ENCODE results near the gene FBXW4.

Gene FBXW4

DNA sequence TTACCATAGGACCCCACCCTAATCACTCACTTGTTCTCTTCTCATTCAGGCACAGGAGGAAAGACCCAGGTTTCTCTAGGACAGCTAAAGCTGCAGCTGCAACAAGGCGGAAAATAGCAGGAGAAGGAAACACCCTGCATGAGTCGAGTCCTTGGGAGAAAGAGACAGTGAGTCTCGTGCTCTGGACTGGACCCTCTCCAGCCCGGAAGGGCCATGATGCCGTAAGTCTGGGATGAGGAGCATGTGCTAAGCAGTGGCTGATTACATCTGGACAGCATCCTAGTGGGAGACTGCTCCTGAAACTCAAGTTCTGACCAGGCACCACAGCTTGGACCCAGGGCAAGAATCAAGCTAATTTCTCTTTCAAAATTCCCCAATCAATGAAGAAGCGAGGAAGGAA, 39.4 kb downstream of the FBXW4 start:
- Histone ChIP-seq H3K4me1 (ENCODE audit: insufficient read depth, low read length) (peaks cover 29% of the 10 kb centered on the region), H3K9me3 (ENCODE audit: insufficient read depth, low read depth, low read length) (no peaks in the 10 kb centered on the region), H3K27ac (ENCODE audit: low read depth, low read length) (no peak overlapping the region), H3K4me3 (ENCODE audit: low read length) (no peak overlapping the region), H3K27me3 (ENCODE audit: insufficient read depth, low read length) (no peaks in the 10 kb centered on the region), H3K9ac (ENCODE audit: low read depth, low read length) (no peak overlapping the region), H3K36me3 (ENCODE audit: insufficient read depth, low read length) (peaks cover 13% of the 10 kb centered on the region; the same call in 1 of the 2 replicates)
- WGBS = 79% methylated on average over 6 of the region's 6 CpGs

GRCh38 chr10:101653536-101653935, 41.4 kb downstream of the FBXW4 start:
- Histone ChIP-seq H3K9ac (ENCODE audit: low read depth, low read length) (no peak overlapping the region), H3K36me3 (ENCODE audit: insufficient read depth, low read length) (peaks cover 9% of the 10 kb centered on the region; the same call in 1 of the 2 replicates), H3K4me1 (ENCODE audit: insufficient read depth, low read length) (peaks cover 24% of the 10 kb centered on the region), H3K4me3 (ENCODE audit: low read length) (no peak overlapping the region), H3K27me3 (ENCODE audit: insufficient read depth, low read length) (no peaks in the 10 kb centered on the region), H3K27ac (ENCODE audit: low read depth, low read length) (no peak overlapping the region), H3K9me3 (ENCODE audit: insufficient read depth, low read depth, low read length) (no peaks in the 10 kb centered on the region)
- 94% methylated on average over 8 of the region's 8 CpGs for WGBS

DNA sequence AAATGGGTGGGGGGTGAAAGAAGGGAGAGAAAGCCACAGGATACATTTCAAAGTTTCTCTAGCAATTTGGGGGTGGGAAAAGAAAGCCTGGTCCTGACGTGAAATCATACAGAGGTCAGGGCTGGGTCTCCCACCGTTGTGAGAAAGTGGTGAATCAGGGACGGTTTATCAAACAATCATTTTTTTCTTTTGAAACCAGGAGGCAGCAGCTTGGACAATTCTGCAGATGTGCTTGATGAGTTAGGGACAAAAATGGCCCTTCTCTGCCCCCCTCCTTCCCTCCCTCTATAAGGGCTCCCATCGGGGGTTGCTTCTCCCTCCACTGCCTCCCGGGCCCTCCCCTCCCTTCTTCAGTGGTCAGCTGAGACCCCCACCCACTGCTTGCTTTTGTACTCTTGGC, 43.6 kb downstream of the FBXW4 start:
- Histone ChIP-seq H3K27me3 (ENCODE audit: insufficient read depth, low read length) (no peaks in the 10 kb centered on the region), H3K4me3 (ENCODE audit: low read length) (no peak overlapping the region), H3K9ac (ENCODE audit: low read depth, low read length) (no peak overlapping the region), H3K9me3 (ENCODE audit: insufficient read depth, low read depth, low read length) (no peaks in the 10 kb centered on the region), H3K4me1 (ENCODE audit: insufficient read depth, low read length) (peaks cover 24% of the 10 kb centered on the region), H3K27ac (ENCODE audit: low read depth, low read length) (no peak overlapping the region), H3K36me3 (ENCODE audit: insufficient read depth, low read length) (peaks cover 6% of the 10 kb centered on the region; the same call in 1 of the 2 replicates)
- 59% methylated on average over 5 of the region's 5 CpGs for WGBS

- Histone ChIP-seq H3K4me1 (ENCODE audit: insufficient read depth, low read length) (peaks cover 24% of the 10 kb centered on the region), H3K27ac (ENCODE audit: low read depth, low read length) (no peak overlapping the region), H3K36me3 (ENCODE audit: insufficient read depth, low read length) (peaks cover 4% of the 10 kb centered on the region; the same call in 1 of the 2 replicates), H3K9ac (ENCODE audit: low read depth, low read length) (no peak overlapping the region; the same call in 1 of the 2 replicates), H3K4me3 (ENCODE audit: low read length) (no peak overlapping the region), H3K27me3 (ENCODE audit: insufficient read depth, low read length) (no peaks in the 10 kb centered on the region), H3K9me3 (ENCODE audit: insufficient read depth, low read depth, low read length) (no peaks in the 10 kb centered on the region)
- 83% methylated on average over 15 of the region's 15 CpGs for WGBS
Observed at GRCh38 chr10:101650863-101651262, 44.1 kb downstream of the FBXW4 start.

DNA sequence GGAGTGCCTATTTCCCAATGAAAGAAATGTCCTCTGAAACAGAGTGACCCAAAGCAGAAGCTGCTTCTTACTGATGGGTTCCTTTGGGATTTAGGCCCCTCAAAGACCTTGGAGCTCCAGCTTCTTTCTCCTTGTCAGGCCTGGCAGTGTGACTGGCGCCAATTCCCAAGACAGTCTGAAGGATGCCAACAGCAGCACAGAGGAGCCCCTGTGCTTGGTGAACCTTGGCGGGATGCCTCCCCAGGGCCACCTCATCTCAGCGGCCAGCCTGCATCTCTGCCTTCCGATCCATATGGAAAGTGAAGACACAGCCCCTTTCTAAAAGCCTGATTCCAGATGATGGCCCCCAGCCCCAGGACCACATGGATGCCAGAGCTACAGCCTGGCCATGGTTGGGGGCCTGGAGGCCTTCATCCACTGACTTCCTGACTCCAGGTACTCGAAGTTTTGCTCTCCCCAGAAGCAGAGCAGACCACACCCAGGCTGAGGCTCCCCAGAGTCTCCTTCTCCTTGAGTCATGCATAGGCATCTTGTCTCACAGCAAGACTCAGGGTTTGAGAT, 45.4 kb downstream of the FBXW4 start:
- no peaks in the 10 kb centered on the region for H3K9me3 ChIP-seq (ENCODE audit: insufficient read depth, low read depth, low read length)
- 94% methylated on average over 5 of the region's 5 CpGs for WGBS

GRCh38 chr10:101647255-101647654, 47.7 kb downstream of the FBXW4 start:
- 80% methylated on average over 2 of the region's 2 CpGs for WGBS
- no peaks in the 10 kb centered on the region for H3K9me3 ChIP-seq (ENCODE audit: insufficient read depth, low read depth, low read length)
- H3K4me3 ChIP-seq (ENCODE audit: low read length) = no peak overlapping the region
- H3K27ac ChIP-seq (ENCODE audit: low read depth, low read length) = no peak overlapping the region
- no peaks in the 10 kb centered on the region for H3K36me3 ChIP-seq (ENCODE audit: insufficient read depth, low read length)
- H3K9ac ChIP-seq (ENCODE audit: low read depth, low read length) = no peak overlapping the region
- no peaks in the 10 kb centered on the region for H3K27me3 ChIP-seq (ENCODE audit: insufficient read depth, low read length)
- H3K4me1 ChIP-seq (ENCODE audit: insufficient read depth, low read length) = peaks cover 47% of the 10 kb centered on the region

More for the DNA sequence above, 45.4 kb downstream of the FBXW4 start:
- no peak overlapping the region for H3K4me3 ChIP-seq (ENCODE audit: low read length)
- H3K27ac ChIP-seq (ENCODE audit: low read depth, low read length) = no peak overlapping the region
- H3K36me3 ChIP-seq (ENCODE audit: insufficient read depth, low read length) = no peaks in the 10 kb centered on the region
- H3K9ac ChIP-seq (ENCODE audit: low read depth, low read length) = no peak overlapping the region
- peaks cover 30% of the 10 kb centered on the region for H3K4me1 ChIP-seq (ENCODE audit: insufficient read depth, low read length)
- no peaks in the 10 kb centered on the region for H3K27me3 ChIP-seq (ENCODE audit: insufficient read depth, low read length)

DNA sequence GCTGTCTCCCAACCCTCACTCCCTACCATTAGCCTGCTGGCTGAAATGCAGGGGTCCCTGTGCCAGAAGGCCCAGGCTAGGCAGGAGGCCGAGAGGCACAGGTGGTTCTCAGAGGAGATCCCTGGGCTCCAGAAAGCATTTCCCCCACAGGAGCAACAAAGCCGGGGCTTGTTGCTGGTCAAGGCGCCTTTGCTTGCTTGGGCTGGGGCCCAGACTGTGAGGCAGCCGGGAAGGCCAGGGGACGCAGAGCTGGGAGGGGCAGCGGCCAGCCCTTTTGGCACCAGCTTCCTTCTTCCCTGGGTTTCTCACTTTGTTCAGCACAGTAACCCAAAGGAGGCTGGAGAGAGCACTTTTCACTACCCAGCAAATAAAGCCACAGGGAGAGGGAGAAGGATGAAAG, 48.6 kb downstream of the FBXW4 start:
- no peak overlapping the region for H3K9ac ChIP-seq (ENCODE audit: low read depth, low read length)
- H3K9me3 ChIP-seq (ENCODE audit: insufficient read depth, low read depth, low read length) = no peaks in the 10 kb centered on the region
- 94% methylated on average over 6 of the region's 6 CpGs for WGBS
- peaks cover 38% of the 10 kb centered on the region for H3K4me1 ChIP-seq (ENCODE audit: insufficient read depth, low read length)
- H3K36me3 ChIP-seq (ENCODE audit: insufficient read depth, low read length) = no peaks in the 10 kb centered on the region
- H3K27ac ChIP-seq (ENCODE audit: low read depth, low read length) = no peak overlapping the region
- no peak overlapping the region for H3K4me3 ChIP-seq (ENCODE audit: low read length)
- H3K27me3 ChIP-seq (ENCODE audit: insufficient read depth, low read length) = no peaks in the 10 kb centered on the region

DNA sequence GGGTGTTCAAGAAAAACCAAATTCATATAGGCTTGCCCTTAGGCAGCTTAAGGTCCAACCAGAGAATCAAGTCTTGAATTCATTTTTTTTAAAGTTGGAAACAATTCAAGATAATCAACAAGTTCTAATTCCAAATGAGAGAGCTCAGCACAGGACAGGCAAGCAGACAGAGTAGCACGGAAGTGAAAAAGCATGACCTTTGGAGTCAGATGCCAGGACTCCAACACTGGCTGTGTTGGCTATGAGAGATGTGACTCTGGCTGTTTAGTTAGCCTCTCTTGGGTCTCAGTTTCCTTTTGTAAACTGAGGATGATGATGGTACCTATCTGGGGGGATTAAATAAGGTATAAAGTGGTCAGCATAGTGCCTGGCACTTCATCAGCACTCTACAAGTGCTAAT, 49.3 kb downstream of the FBXW4 start:
- H3K27ac ChIP-seq (ENCODE audit: low read depth, low read length) = no peak overlapping the region; the same call in 1 of the 2 replicates
- no peaks in the 10 kb centered on the region for H3K27me3 ChIP-seq (ENCODE audit: insufficient read depth, low read length)
- H3K4me3 ChIP-seq (ENCODE audit: low read length) = no peak overlapping the region
- H3K9me3 ChIP-seq (ENCODE audit: insufficient read depth, low read depth, low read length) = no peaks in the 10 kb centered on the region
- 85% methylated on average over 1 of the region's 1 CpG for WGBS
- H3K9ac ChIP-seq (ENCODE audit: low read depth, low read length) = no peak overlapping the region
- peaks cover 31% of the 10 kb centered on the region for H3K4me1 ChIP-seq (ENCODE audit: insufficient read depth, low read length)
- H3K36me3 ChIP-seq (ENCODE audit: insufficient read depth, low read length) = no peaks in the 10 kb centered on the region

- no peaks in the 10 kb centered on the region for H3K27me3 ChIP-seq (ENCODE audit: insufficient read depth, low read length)
- 0 out of 2 replicates have a peak overlapping the region, but pooled peaks have one; percentile 1 for H3K9ac ChIP-seq (ENCODE audit: low read depth, low read length)
- no peaks in the 10 kb centered on the region for H3K9me3 ChIP-seq (ENCODE audit: insufficient read depth, low read depth, low read length)
- H3K4me3 ChIP-seq (ENCODE audit: low read length) = no peak overlapping the region
- peaks cover 7% of the 10 kb centered on the region; the same call in 1 of the 2 replicates for H3K36me3 ChIP-seq (ENCODE audit: insufficient read depth, low read length)
- H3K27ac ChIP-seq (ENCODE audit: low read depth, low read length) = peak overlapping the region; percentile 93
- peaks cover 25% of the 10 kb centered on the region for H3K4me1 ChIP-seq (ENCODE audit: insufficient read depth, low read length)
- WGBS = 6% methylated on average over 3 of the region's 3 CpGs
Observed at GRCh38 chr10:101644002-101644401, 51.0 kb downstream of the FBXW4 start.

DNA sequence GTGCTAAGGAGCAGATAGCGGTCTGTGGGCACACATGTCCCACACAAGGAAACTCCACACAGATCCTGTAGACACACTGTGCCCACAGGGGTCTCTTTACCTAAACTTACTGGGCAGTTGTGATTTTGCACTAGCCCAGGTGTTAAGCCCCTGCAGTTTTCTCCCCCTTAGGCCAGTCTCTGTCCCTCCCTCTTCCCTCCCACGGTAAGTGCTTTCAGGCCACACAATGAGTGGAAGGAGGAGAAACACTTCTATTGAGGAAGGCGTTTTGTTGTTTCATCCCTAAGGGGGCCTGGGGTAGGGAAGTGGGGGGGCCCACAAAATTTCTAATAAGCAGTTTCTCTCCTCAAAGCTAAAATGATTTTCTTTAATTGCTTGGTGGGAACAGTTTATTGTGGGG, 51.4 kb downstream of the FBXW4 start:
- no peaks in the 10 kb centered on the region for H3K9me3 ChIP-seq (ENCODE audit: insufficient read depth, low read depth, low read length)
- 77% methylated on average over 1 of the region's 3 CpGs for WGBS
- peaks cover 25% of the 10 kb centered on the region for H3K4me1 ChIP-seq (ENCODE audit: insufficient read depth, low read length)
- peak overlapping the region; percentile 93 for H3K27ac ChIP-seq (ENCODE audit: low read depth, low read length)
- no peak overlapping the region for H3K4me3 ChIP-seq (ENCODE audit: low read length)
- H3K36me3 ChIP-seq (ENCODE audit: insufficient read depth, low read length) = peaks cover 7% of the 10 kb centered on the region; the same call in 1 of the 2 replicates
- H3K9ac ChIP-seq (ENCODE audit: low read depth, low read length) = 0 out of 2 replicates have a peak overlapping the region, but pooled peaks have one; percentile 5
- H3K27me3 ChIP-seq (ENCODE audit: insufficient read depth, low read length) = no peaks in the 10 kb centered on the region

DNA sequence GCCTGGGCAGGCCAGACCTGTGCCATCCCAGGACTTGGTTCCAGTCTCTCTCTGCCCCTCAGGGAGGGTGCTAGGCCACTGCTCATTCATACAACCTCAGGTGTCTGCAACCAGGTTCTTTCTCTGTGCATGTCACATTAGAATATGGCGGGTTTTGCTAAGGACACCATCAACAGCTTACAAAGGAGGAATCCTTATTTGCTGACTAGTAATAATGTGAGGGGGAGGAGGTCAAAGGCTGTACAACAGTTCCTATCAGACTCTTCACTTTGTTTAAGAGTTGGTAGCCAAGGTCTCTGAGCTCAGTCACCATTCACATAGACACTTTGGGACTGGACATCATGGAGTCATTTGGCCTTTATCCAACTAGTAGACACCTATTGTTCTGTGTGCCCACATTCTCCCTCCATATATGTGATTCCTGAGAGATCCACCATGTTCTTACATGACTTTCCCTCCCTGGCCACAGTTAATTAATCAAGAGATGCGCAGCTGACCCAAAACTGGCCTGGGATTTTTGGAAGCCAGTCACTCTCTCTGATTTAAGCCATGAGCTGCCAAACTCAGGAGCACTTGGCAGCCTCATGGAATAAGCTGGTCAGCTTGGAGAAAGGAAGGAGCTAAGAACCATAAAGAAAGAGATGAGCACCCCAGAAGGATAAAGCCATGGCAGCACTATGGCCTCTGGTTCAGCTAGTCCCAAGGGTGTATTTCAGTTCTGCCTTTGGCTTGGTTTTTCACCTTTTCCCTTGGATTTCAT, 55.6 kb downstream of the FBXW4 start:
- H3K4me1 ChIP-seq (ENCODE audit: insufficient read depth, low read length) = peaks cover 15% of the 10 kb centered on the region
- 86% methylated on average over 2 of the region's 2 CpGs for WGBS

More for the DNA sequence above, 55.6 kb downstream of the FBXW4 start:
- H3K9me3 ChIP-seq (ENCODE audit: insufficient read depth, low read depth, low read length) = no peaks in the 10 kb centered on the region
- no peak overlapping the region for H3K4me3 ChIP-seq (ENCODE audit: low read length)
- H3K36me3 ChIP-seq (ENCODE audit: insufficient read depth, low read length) = peaks cover 13% of the 10 kb centered on the region
- H3K27ac ChIP-seq (ENCODE audit: low read depth, low read length) = no peak overlapping the region
- no peak overlapping the region for H3K9ac ChIP-seq (ENCODE audit: low read depth, low read length)
- H3K27me3 ChIP-seq (ENCODE audit: insufficient read depth, low read length) = no peaks in the 10 kb centered on the region
